ENCODE data around the gene NUDT7.

The NUDT7 gene

GRCh38 chr16:77680496-77680895, 41.8 kb upstream of the NUDT7 start:
- no peak for DNase-seq (ENCODE audit: low read depth)
- H3K4me3 ChIP-seq (ENCODE audit: low read depth, low read length): no peak overlapping the region
- TF ChIP-seq CTCF (IDR thresholded peaks at IDR 0.05; ENCODE audit: low read depth, low read length, missing control alignments): no peak

- DNase-seq (ENCODE audit: low read depth): no peak
- TF ChIP-seq CTCF (IDR thresholded peaks at IDR 0.05; ENCODE audit: low read depth, low read length, missing control alignments): no peak
- H3K4me3 ChIP-seq (ENCODE audit: low read depth, low read length): no peak overlapping the region
These were observed 39.7 kb upstream of the NUDT7 start for GRCh38 chr16:77682586-77682985.

- no peak for TF ChIP-seq CTCF (IDR thresholded peaks at IDR 0.05; ENCODE audit: low read depth, low read length, missing control alignments)
- DNase-seq (ENCODE audit: low read depth): no peak
- no peak overlapping the region for H3K4me3 ChIP-seq (ENCODE audit: low read depth, low read length)
These were observed 38.7 kb upstream of the NUDT7 start for GRCh38 chr16:77683397-77684180.

- no peak for TF ChIP-seq CTCF (IDR thresholded peaks at IDR 0.05; ENCODE audit: low read depth, low read length, missing control alignments)
- H3K4me3 ChIP-seq (ENCODE audit: low read depth, low read length): no peak overlapping the region
- no peak for DNase-seq (ENCODE audit: low read depth)
These were observed 38.2 kb upstream of the NUDT7 start for GRCh38 chr16:77684181-77684526.

GRCh38 chr16:77686385-77686784, 35.9 kb upstream of the NUDT7 start:
- no peak for TF ChIP-seq CTCF (IDR thresholded peaks at IDR 0.05; ENCODE audit: low read depth, low read length, missing control alignments)
- no peak overlapping the region for H3K4me3 ChIP-seq (ENCODE audit: low read depth, low read length)
- no peak for DNase-seq (ENCODE audit: low read depth)

- no peak for DNase-seq (ENCODE audit: low read depth)
- no peak for TF ChIP-seq CTCF (IDR thresholded peaks at IDR 0.05; ENCODE audit: low read depth, low read length, missing control alignments)
- no peak overlapping the region for H3K4me3 ChIP-seq (ENCODE audit: low read depth, low read length)
These were observed 32.3 kb upstream of the NUDT7 start for GRCh38 chr16:77689971-77690370.

GRCh38 chr16:77690416-77690815, 31.9 kb upstream of the NUDT7 start:
- TF ChIP-seq CTCF (IDR thresholded peaks at IDR 0.05; ENCODE audit: low read depth, low read length, missing control alignments): no peak
- DNase-seq (ENCODE audit: low read depth): no peak
- no peak overlapping the region for H3K4me3 ChIP-seq (ENCODE audit: low read depth, low read length)

All from GM12864 (cell line).